ENCODE results near the gene MOB2. TPM values are rescaled to one million over a fixed set of nuclear protein-coding genes. Genes with fewer than 3 reads are reported as not detected.

Gene MOB2, protein sequence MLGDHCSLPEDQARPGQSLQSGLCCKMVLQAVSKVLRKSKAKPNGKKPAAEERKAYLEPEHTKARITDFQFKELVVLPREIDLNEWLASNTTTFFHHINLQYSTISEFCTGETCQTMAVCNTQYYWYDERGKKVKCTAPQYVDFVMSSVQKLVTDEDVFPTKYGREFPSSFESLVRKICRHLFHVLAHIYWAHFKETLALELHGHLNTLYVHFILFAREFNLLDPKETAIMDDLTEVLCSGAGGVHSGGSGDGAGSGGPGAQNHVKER
- 36.0 and 61.3 TPM in 2 replicates for polyA plus RNA-seq (2011; rRNA removed)
- 28.2 and 54.7 TPM in 2 replicates for polyA minus RNA-seq (2011; rRNA and poly(A)+ RNA removed)

DNA sequence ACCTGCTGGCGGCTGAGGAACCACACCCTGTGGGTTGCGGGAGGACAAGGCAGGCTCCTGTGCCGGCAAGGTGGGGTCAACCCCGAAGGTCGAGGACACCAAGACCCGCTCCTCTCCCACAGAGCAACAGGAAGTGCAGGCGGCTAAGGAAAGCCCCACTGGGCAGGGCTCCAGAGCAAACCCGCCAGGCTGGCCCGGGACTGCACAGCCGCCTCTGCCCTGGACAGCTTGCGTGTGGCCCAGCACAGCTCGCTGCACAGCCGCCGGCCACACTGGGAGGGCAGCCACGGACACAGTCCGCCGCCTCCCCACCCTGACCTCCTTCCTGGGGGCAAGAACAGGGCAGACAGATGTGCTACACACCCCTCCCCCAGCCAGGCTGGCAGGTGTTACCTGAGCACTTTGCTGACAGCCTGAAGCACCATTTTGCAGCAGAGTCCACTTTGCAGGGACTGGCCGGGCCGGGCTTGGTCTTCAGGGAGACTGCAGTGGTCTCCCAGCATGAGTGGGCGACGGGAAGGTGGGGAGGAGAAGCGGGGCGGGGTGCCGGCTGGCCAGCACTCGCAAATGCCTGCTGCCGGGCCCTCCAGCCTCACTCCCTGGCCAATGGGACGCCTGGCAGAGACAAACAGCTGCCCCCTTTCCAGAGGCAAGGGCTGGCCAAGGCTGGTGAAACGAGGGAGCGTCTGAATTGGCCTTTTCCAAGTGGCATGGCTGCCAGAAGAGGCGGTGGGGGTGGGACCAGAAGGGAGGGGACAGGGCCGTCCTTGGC lies at the start of gene MOB2:
TSS of gene MOB2 (minus strand) at position 726 of the 772 bp plus-strand sequence. CDS start at position 503, 223 bp downstream.
- no peak for DNase-seq (ENCODE audit: low read depth)
- TF ChIP-seq, protein P1, sequence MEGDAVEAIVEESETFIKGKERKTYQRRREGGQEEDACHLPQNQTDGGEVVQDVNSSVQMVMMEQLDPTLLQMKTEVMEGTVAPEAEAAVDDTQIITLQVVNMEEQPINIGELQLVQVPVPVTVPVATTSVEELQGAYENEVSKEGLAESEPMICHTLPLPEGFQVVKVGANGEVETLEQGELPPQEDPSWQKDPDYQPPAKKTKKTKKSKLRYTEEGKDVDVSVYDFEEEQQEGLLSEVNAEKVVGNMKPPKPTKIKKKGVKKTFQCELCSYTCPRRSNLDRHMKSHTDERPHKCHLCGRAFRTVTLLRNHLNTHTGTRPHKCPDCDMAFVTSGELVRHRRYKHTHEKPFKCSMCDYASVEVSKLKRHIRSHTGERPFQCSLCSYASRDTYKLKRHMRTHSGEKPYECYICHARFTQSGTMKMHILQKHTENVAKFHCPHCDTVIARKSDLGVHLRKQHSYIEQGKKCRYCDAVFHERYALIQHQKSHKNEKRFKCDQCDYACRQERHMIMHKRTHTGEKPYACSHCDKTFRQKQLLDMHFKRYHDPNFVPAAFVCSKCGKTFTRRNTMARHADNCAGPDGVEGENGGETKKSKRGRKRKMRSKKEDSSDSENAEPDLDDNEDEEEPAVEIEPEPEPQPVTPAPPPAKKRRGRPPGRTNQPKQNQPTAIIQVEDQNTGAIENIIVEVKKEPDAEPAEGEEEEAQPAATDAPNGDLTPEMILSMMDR (IDR thresholded peaks at IDR 0.05; ENCODE audit: insufficient read depth, low read depth, low read length), result no peak
- H3K36me3 ChIP-seq (ENCODE audit: control insufficient read depth, insufficient read depth, low read length), result peaks cover 4% of the 10 kb centered on the region; the same call in 1 of the 2 replicates
- ChIA-PET CTCF (no interaction called here), POLR2A (no interaction called here)
- no peak within 1 kb of the TSS for H3K4me3 ChIP-seq (ENCODE audit: low read depth, low read length)
- H3K27me3 ChIP-seq (ENCODE audit: control insufficient read depth, insufficient read depth, low read length), result no peaks in the 10 kb centered on the region

DNA sequence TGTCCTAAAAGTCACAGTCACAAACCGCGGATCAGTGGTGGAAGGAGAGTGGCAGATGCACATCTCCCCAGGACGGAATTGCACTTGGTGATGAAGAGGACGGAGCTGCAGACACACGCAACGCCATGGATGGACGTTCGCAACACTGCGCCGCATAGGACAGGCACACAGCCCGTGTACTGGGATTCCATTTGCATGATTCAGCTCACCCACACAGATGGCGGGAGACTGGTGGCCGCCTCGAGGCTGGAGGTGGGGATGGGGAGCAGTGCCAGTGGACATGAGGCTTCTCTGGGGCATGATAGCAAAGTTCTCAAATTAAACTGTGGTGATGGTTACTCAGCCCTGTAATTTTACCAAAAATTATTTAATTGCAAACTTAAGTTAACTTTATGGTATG lies 48.1 kb upstream of the MOB2 start:
- no peak overlapping the region for H3K4me3 ChIP-seq (ENCODE audit: low read depth, low read length)
- peaks cover 3% of the 10 kb centered on the region; the same call in 1 of the 2 replicates for H3K36me3 ChIP-seq (ENCODE audit: control insufficient read depth, insufficient read depth, low read length)
- no peak for DNase-seq (ENCODE audit: low read depth)
- H3K27me3 ChIP-seq (ENCODE audit: control insufficient read depth, insufficient read depth, low read length), result no peaks in the 10 kb centered on the region
- ChIA-PET POLR2A (no interaction called here), CTCF (interaction anchor here (1.7 to 4.9 kb wide), 2 partner anchors 12 to 19 kb away, joined by 6 to 25 read pairs; no protein-coding TSS in a partner anchor)
- TF ChIP-seq, protein P1 (IDR thresholded peaks at IDR 0.05; ENCODE audit: insufficient read depth, low read depth, low read length), result no peak

DNA sequence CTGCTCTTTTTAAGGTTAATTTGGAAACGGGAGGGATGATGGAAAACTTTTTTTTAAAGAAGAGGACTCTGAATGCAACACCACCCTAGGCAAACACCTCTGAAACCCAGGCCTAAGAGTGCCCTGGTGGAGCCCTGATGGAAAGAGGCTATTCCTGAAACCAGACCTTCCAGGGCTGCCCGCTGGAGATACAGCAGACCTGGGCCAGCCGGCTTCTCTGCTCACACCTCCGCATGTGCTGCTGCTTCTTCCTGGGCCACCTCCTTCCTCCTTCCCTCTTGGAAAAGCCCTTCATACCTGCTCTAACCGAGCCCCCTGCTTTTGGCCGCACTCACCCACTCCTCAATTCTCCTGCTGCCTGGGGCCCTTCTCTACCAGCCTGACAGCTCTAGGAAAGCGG lies 47.6 kb upstream of the MOB2 start:
- CTCF ChIA-PET, result interaction anchor here (4.9 kb wide), 1 partner anchor 13 kb away, joined by 25 read pairs; no protein-coding TSS in a partner anchor
- TF ChIP-seq, protein P1 (IDR thresholded peaks at IDR 0.05; ENCODE audit: insufficient read depth, low read depth, low read length), result no peak
- no peak for DNase-seq (ENCODE audit: low read depth)
- Histone ChIP-seq H3K4me3 (ENCODE audit: low read depth, low read length) (no peak overlapping the region), H3K36me3 (ENCODE audit: control insufficient read depth, insufficient read depth, low read length) (peaks cover 3% of the 10 kb centered on the region; the same call in 1 of the 2 replicates), H3K27me3 (ENCODE audit: control insufficient read depth, insufficient read depth, low read length) (no peaks in the 10 kb centered on the region)
- POLR2A ChIA-PET, result no interaction called here

DNA sequence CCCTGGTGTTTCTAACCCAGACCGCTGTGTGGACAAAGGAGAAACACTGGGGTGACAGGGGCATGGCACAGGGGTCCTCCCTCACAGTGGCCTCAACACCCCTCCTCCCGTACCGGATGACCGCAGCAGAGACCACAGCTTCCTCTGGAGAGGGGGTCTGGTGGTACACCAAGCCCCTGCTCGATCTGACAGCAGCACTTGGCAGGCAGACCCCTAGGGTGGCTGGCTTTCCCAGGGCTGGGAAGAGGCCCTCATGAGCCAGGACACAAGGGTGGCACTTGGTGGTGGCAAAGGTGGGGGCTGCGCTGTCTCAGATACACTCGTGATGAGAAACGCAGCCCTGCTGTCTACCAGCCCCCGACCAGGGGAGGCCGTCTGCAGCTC lies 46.8 kb upstream of the MOB2 start:
- TF ChIP-seq, protein P1 (IDR thresholded peaks at IDR 0.05; ENCODE audit: insufficient read depth, low read depth, low read length), result no peak
- POLR2A ChIA-PET, result no interaction called here
- no peaks in the 10 kb centered on the region for H3K27me3 ChIP-seq (ENCODE audit: control insufficient read depth, insufficient read depth, low read length)
- CTCF ChIA-PET, result interaction anchor here (2.3 kb wide), 1 partner anchor 18 kb away, joined by 8 read pairs; no protein-coding TSS in a partner anchor
- no peak overlapping the region for H3K4me3 ChIP-seq (ENCODE audit: low read depth, low read length)
- H3K36me3 ChIP-seq (ENCODE audit: control insufficient read depth, insufficient read depth, low read length), result peaks cover 3% of the 10 kb centered on the region; the same call in 1 of the 2 replicates
- no peak for DNase-seq (ENCODE audit: low read depth)

Measured in BJ (cell line).